KMS-11 (cell line): Measurements from ENCODE around the gene ATP1B3.

Experiments
- H2AFZ ChIP-seq: fragments of 200-600 bp; sonication (generic); 2 replicates; pipeline ENCODE4 v1.6.1; 2016; ENCODE audit warnings: antibody characterized with exemption, mixed run types, low read depth
- H3K27ac ChIP-seq: fragments of 200-600 bp; sonication (generic); 2 replicates; pipeline ENCODE4 v1.6.1; 2016; ENCODE audit warnings: mild to moderate bottlenecking, mixed run types
- H3K27me3 ChIP-seq: fragments of 200-600 bp; sonication (generic); 2 replicates; pipeline ENCODE4 v1.6.1; 2017; ENCODE audit warnings: mild to moderate bottlenecking, low read depth, mixed run types, moderate library complexity; ENCODE audit not compliant: insufficient read depth
- H3K36me3 ChIP-seq: fragments of 200-600 bp; sonication (generic); 2 replicates; pipeline ENCODE4 v1.6.1; 2017; ENCODE audit warnings: mild to moderate bottlenecking, mixed run types; ENCODE audit not compliant: insufficient read depth
- H3K4me1 ChIP-seq: fragments of 200-600 bp; sonication (generic); 2 replicates; pipeline ENCODE4 v1.6.1; 2016; ENCODE audit warnings: mild to moderate bottlenecking, low read depth, mixed run types; ENCODE audit not compliant: poor library complexity, severe bottlenecking
- H3K4me2 ChIP-seq: fragments of 200-600 bp; sonication (generic); 2 replicates; pipeline ENCODE4 v1.7.0; 2016; ENCODE audit warnings: mild to moderate bottlenecking, mixed run types
- H3K4me3 ChIP-seq: fragments of 200-600 bp; sonication (generic); IDR thresholded peaks from 2 replicates; pipeline ENCODE4 v1.6.1; 2017; ENCODE audit warnings: low read depth, low read length, mixed read lengths; ENCODE audit not compliant: insufficient read depth
- H3K79me2 ChIP-seq: fragments of 200-600 bp; sonication (generic); 2 replicates; pipeline ENCODE4 v1.6.1; 2016; ENCODE audit warnings: low read depth, mixed run types; ENCODE audit not compliant: insufficient read depth
- H3K9ac ChIP-seq: fragments of 200-600 bp; sonication (generic); 2 replicates; pipeline ENCODE4 v1.6.1; 2016; ENCODE audit warnings: mild to moderate bottlenecking, mixed run types
- H4K20me1 ChIP-seq: fragments of 200-600 bp; sonication (generic); 2 replicates; pipeline ENCODE4 v1.6.1; 2016; ENCODE audit warnings: mild to moderate bottlenecking, mixed run types; ENCODE audit not compliant: insufficient read depth
- TF ChIP-seq, protein P1 (sequence below): fragments of 200-600 bp; sonication (generic); conservative IDR thresholded peaks from 2 replicates; pipeline ENCODE4 v1.6.1; 2017; ENCODE audit warnings: low read depth, mild to moderate bottlenecking, antibody characterized with exemption, low read length, moderate library complexity, mixed read lengths

ATP1B3 gene

GRCh38 chr3:141898908-141899307 lies 22.5 kb downstream of the ATP1B3 start:
- Histone ChIP-seq H4K20me1 (peaks cover 4% of the 10 kb centered on the region; the same call in 1 of the 2 replicates), H3K79me2 (peaks cover 75% of the 10 kb centered on the region)

DNA sequence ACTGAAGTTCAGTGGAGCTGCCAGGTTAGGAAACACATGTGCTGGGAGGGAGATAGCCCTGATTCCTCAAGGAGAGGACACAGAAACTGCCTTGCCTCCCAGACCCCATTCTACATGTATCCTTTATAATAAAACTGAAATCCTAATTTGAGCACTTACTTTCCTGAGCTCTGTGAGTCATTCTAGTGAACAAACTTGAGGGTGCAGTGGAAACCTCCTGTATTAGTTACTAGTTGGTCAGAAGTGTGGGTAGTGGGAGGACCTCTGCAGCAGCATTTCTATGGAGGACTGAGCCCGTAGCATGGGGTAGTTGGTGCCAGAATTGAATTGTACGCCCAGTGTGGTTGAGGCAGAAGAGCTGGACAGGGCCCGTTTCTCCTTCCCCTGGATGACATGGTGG lies 23.9 kb downstream of the ATP1B3 start:
- Histone ChIP-seq H3K4me1 (peaks cover 3% of the 10 kb centered on the region), H3K79me2 (peaks cover 62% of the 10 kb centered on the region), H3K36me3 (peaks cover 14% of the 10 kb centered on the region; the same call in 1 of the 2 replicates), H3K27ac (no peak overlapping the region), H2AFZ (no peak overlapping the region), H3K27me3 (no peaks in the 10 kb centered on the region), H4K20me1 (peaks cover 4% of the 10 kb centered on the region; the same call in 1 of the 2 replicates), H3K4me2 (no peak overlapping the region), H3K9ac (no peak overlapping the region), H3K4me3 (no peak overlapping the region)
- TF ChIP-seq, protein P1, sequence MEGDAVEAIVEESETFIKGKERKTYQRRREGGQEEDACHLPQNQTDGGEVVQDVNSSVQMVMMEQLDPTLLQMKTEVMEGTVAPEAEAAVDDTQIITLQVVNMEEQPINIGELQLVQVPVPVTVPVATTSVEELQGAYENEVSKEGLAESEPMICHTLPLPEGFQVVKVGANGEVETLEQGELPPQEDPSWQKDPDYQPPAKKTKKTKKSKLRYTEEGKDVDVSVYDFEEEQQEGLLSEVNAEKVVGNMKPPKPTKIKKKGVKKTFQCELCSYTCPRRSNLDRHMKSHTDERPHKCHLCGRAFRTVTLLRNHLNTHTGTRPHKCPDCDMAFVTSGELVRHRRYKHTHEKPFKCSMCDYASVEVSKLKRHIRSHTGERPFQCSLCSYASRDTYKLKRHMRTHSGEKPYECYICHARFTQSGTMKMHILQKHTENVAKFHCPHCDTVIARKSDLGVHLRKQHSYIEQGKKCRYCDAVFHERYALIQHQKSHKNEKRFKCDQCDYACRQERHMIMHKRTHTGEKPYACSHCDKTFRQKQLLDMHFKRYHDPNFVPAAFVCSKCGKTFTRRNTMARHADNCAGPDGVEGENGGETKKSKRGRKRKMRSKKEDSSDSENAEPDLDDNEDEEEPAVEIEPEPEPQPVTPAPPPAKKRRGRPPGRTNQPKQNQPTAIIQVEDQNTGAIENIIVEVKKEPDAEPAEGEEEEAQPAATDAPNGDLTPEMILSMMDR, result no peak

More at GRCh38 chr3:141898908-141899307, 22.5 kb downstream of the ATP1B3 start:
- no peak overlapping the region for H3K4me2 ChIP-seq
- H3K4me1 ChIP-seq, result peaks cover 9% of the 10 kb centered on the region
- H3K27ac ChIP-seq, result no peak overlapping the region
- peaks cover 14% of the 10 kb centered on the region; the same call in 1 of the 2 replicates for H3K36me3 ChIP-seq
- H3K9ac ChIP-seq, result no peak overlapping the region
- TF ChIP-seq, protein P1, result no peak
- no peak overlapping the region for H2AFZ ChIP-seq
- H3K27me3 ChIP-seq, result no peaks in the 10 kb centered on the region
- H3K4me3 ChIP-seq, result no peak overlapping the region

DNA sequence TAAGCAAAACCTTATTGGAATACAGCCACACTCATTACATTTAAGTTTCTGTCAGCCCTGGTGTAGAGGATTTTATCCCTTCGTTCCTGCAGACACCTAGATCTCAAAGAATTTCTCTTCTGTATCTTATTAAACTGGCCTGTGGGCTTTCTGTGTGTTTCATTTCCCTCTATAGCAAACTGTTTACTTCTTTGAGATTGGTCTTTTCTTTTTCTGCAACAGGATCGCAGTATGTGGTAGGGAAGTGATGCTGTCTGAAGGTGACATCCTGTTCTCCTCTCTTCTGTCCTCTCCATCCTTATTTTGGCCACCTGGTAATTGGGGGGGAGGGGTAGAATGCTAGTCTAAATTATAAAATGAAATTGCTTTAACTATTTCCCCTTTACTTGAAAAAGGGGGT lies 25.5 kb downstream of the ATP1B3 start:
- H3K27ac ChIP-seq, result no peak overlapping the region
- TF ChIP-seq, protein P1, result no peak
- no peaks in the 10 kb centered on the region for H3K27me3 ChIP-seq
- peaks cover 4% of the 10 kb centered on the region; the same call in 1 of the 2 replicates for H4K20me1 ChIP-seq
- peaks cover 20% of the 10 kb centered on the region; the same call in 1 of the 2 replicates for H3K36me3 ChIP-seq
- H3K4me2 ChIP-seq, result no peak overlapping the region
- no peak overlapping the region for H3K4me3 ChIP-seq
- no peak overlapping the region for H2AFZ ChIP-seq
- no peak overlapping the region for H3K9ac ChIP-seq
- peaks cover 46% of the 10 kb centered on the region for H3K79me2 ChIP-seq
- H3K4me1 ChIP-seq, result no peaks in the 10 kb centered on the region

GRCh38 chr3:141904203-141904602 lies 27.8 kb downstream of the ATP1B3 start:
- H3K4me3 ChIP-seq, result no peak overlapping the region
- H3K36me3 ChIP-seq, result peaks cover 16% of the 10 kb centered on the region; the same call in 1 of the 2 replicates
- no peaks in the 10 kb centered on the region for H3K4me1 ChIP-seq
- no peak overlapping the region for H3K9ac ChIP-seq
- peaks cover 26% of the 10 kb centered on the region for H3K79me2 ChIP-seq
- no peaks in the 10 kb centered on the region for H3K27me3 ChIP-seq
- TF ChIP-seq, protein P1, result no peak
- peaks cover 4% of the 10 kb centered on the region; the same call in 1 of the 2 replicates for H4K20me1 ChIP-seq
- no peak overlapping the region for H3K27ac ChIP-seq
- H3K4me2 ChIP-seq, result no peak overlapping the region
- no peak overlapping the region for H2AFZ ChIP-seq
